ENCODE data around the gene SLC17A2.
A peak's percentile ranks its signal among the peaks of the same experiment; 100 is the strongest.

SLC17A2 gene

DNA sequence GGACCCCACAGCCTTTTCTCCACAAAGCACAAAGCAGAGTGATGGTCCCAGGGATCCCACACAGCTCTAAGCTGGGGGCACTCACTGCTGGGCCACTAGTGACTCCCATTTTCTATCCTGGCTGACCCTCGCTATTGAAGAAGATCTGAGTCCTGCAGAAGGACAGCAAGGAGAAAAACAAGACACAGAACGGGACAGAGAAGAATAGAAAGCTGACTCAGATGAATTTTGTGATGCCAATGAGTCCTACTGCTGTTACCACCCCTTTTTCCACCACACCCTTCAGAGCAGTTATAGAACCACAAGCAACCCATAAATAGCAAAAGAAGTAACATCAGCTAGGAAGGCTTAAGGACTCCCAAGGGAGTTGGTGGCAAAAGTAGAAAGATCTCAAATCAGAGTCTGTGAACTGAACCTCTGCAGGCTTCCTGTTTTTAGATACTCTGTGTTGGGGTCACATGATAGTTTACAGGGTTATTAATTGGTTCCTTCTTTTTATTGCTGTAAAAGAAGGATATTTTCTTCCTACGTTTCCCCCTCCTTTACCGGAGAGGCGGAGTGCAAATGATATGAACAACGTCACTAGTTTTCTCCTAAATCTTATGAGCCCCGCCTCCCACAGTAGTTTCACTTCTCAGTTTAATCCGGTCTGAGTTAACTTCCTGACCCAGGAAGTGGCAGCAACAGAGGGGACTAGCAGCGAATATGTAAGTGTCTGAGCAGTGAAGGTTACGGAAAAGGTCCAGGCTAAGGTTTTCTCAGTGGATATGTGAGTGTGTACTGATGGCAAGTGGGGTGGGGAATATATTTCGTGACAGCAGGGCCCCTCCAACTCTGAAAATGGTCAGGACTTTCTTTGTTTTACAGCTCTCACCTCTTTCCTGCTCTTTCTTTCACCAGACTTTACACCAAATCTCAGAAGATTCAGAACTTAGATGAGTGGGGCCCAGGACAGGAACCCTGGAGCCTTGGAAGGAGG is 31.9 kb upstream of the SLC17A2 start, which contains the start of gene TRIM38:
Gene TRIM38 (plus strand): TSS at position 654 of the 979 bp plus-strand sequence. CDS start 3,721 bp downstream, outside the sequence.
- peak within 1 kb of the TSS; percentile 86 for H3K27ac ChIP-seq (ENCODE audit: low read depth, low read length)
- H2AFZ ChIP-seq (ENCODE audit: low read length, unreplicated experiment) = peak within 1 kb of the TSS; percentile 19
- peaks cover 16% of the 10 kb centered on the region for H3K36me3 ChIP-seq (ENCODE audit: insufficient read depth, low read length)
- H3K4me1 ChIP-seq (ENCODE audit: control insufficient read depth, insufficient read depth, low read length, unreplicated experiment) = peaks cover 23% of the 10 kb centered on the region
- H3K79me2 ChIP-seq (ENCODE audit: control insufficient read depth, insufficient read depth, low read length, unreplicated experiment) = peaks cover 37% of the 10 kb centered on the region
- H3K4me3 ChIP-seq (ENCODE audit: low read depth, low read length) = peak within 1 kb of the TSS; percentile 78
- no peaks in the 10 kb centered on the region for H3K27me3 ChIP-seq (ENCODE audit: insufficient read depth, low read length)

DNA sequence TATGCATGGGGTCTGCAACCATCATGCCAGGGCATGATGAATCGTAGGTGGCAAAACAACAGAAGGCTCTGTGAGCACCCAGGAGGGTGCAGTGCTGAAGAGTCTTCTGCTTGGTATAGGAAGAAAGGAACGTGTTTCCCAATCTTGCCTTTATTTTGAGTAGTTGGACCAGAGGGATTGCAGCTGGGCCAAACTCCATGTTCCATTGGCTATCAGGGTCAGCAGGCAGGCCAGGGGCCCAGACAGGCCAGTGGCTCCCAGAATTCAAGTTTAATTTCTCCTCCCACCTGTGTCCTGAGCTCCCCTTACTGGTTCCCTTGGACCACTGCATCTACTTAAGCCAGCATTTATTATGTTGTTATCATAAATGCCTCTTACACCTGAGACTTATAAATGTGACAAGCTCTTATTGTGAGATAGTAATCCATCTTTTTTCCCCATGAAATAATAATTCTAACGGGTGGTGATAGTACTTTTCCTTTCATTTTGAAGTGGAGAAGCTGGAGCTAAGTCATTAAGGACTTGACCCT is 31.2 kb upstream of the SLC17A2 start:
- Histone ChIP-seq H3K4me3 (ENCODE audit: low read depth, low read length) (peak overlapping the region; percentile 78), H3K27me3 (ENCODE audit: insufficient read depth, low read length) (no peaks in the 10 kb centered on the region), H3K79me2 (ENCODE audit: control insufficient read depth, insufficient read depth, low read length, unreplicated experiment) (peaks cover 31% of the 10 kb centered on the region), H2AFZ (ENCODE audit: low read length, unreplicated experiment) (peak overlapping the region; percentile 19), H3K27ac (ENCODE audit: low read depth, low read length) (peak overlapping the region; percentile 86), H3K36me3 (ENCODE audit: insufficient read depth, low read length) (peaks cover 9% of the 10 kb centered on the region), H3K4me1 (ENCODE audit: control insufficient read depth, insufficient read depth, low read length, unreplicated experiment) (peaks cover 17% of the 10 kb centered on the region)

DNA sequence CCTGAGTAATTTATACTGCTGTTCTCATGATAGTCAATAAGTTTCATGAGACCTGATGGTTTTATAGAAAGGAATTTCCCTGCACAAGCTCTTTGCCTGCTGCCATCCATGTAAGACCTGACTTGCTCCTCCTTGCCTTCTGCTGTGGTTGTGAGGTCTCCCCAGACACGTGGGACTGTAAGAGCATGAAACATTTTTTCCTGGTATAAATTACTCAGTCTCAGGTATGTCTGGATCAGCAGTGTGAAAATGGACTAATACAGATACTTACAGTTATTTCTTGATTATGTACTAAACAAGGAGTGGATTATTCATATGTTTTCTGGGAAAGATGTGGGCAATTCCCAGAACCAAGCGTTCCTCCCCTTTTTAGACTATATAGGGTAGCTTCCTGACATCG is 30.2 kb upstream of the SLC17A2 start:
- no peaks in the 10 kb centered on the region for H3K27me3 ChIP-seq (ENCODE audit: insufficient read depth, low read length)
- H3K79me2 ChIP-seq (ENCODE audit: control insufficient read depth, insufficient read depth, low read length, unreplicated experiment) = peaks cover 21% of the 10 kb centered on the region
- H3K4me1 ChIP-seq (ENCODE audit: control insufficient read depth, insufficient read depth, low read length, unreplicated experiment) = peaks cover 9% of the 10 kb centered on the region
- no peak overlapping the region for H3K27ac ChIP-seq (ENCODE audit: low read depth, low read length)
- H3K36me3 ChIP-seq (ENCODE audit: insufficient read depth, low read length) = no peaks in the 10 kb centered on the region
- no peak overlapping the region for H2AFZ ChIP-seq (ENCODE audit: low read length, unreplicated experiment)
- no peak overlapping the region for H3K4me3 ChIP-seq (ENCODE audit: low read depth, low read length)

DNA sequence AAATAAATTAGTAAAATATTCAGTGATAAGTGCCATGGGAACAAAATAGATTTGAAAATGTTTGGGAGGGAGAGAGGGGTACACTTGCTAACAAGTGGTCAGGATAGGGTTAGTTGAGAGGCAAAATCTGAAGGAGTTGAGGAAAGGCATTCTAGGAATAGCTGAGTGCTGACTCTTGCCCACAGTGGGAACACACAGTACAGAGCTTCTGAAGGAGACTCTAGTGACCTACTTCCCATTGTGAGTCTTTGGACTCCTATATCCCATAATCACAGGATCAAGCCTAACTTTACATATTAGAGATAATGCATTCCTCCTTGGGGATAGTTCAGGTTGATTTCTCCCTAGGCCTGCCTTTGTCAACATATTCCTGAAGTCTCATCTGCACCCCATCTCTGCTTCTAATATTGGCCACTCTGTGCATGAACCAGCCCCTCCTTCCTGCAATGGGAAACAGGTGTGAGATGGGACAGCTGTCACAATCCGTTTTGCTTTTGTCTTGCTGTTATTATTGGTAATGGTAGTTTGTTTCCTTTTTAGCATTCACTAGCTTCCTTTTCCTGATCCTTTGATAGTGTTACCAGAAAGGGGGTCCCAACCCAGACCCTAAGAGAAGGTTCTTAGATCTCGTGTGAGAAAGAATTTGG is 29.5 kb upstream of the SLC17A2 start:
- H3K4me1 ChIP-seq (ENCODE audit: control insufficient read depth, insufficient read depth, low read length, unreplicated experiment) = peaks cover 9% of the 10 kb centered on the region
- no peaks in the 10 kb centered on the region for H3K36me3 ChIP-seq (ENCODE audit: insufficient read depth, low read length)
- no peak overlapping the region for H3K27ac ChIP-seq (ENCODE audit: low read depth, low read length)
- no peak overlapping the region for H2AFZ ChIP-seq (ENCODE audit: low read length, unreplicated experiment)
- H3K4me3 ChIP-seq (ENCODE audit: low read depth, low read length) = no peak overlapping the region
- H3K79me2 ChIP-seq (ENCODE audit: control insufficient read depth, insufficient read depth, low read length, unreplicated experiment) = peaks cover 20% of the 10 kb centered on the region
- no peaks in the 10 kb centered on the region for H3K27me3 ChIP-seq (ENCODE audit: insufficient read depth, low read length)

DNA sequence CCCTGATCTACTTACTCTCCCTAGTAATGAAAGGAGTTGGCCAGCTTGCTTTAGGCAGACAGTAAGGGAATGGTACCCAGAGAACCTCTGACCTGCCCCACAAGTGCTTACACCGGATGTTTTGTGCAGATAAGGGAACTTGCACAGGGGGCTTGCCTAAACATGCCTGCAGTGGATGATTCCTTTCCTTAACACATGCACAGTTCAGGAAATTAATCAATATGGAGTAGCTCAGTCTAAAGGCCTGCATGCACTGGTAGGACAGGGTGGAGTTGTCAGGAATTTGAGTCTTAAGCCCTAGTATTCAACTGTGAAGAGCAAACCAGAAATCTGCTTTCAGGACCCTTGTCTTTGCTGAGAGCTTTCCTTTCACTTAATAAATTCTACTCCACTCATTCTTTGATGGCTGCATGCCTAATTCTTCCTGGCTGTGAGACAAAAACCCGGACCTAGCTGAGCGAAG is 28.2 kb upstream of the SLC17A2 start:
- Histone ChIP-seq H3K4me3 (ENCODE audit: low read depth, low read length) (no peak overlapping the region), H2AFZ (ENCODE audit: low read length, unreplicated experiment) (peak overlapping the region; percentile 85), H3K4me1 (ENCODE audit: control insufficient read depth, insufficient read depth, low read length, unreplicated experiment) (peaks cover 9% of the 10 kb centered on the region), H3K36me3 (ENCODE audit: insufficient read depth, low read length) (no peaks in the 10 kb centered on the region), H3K27ac (ENCODE audit: low read depth, low read length) (no peak overlapping the region), H3K79me2 (ENCODE audit: control insufficient read depth, insufficient read depth, low read length, unreplicated experiment) (peaks cover 9% of the 10 kb centered on the region), H3K27me3 (ENCODE audit: insufficient read depth, low read length) (no peaks in the 10 kb centered on the region)

DNA sequence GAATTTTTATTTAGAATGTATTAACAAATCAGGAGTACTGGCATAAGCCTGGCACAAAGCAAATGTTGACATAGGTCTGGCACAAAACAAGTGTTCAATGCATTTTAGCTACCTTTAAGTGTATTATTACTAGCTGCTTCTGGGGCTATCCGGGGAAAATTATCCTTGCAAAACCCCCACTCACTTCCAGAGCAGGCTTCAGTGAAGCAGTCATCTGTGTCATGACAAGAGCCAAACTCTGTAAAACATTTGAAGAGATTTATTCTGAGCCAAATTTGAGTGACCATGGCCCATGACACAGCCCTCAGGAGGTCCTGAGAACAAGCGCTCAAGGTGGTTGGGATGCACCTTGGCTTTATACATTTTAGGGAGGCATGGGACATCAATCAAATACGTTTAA is 25.7 kb upstream of the SLC17A2 start:
- no peaks in the 10 kb centered on the region for H3K79me2 ChIP-seq (ENCODE audit: control insufficient read depth, insufficient read depth, low read length, unreplicated experiment)
- no peaks in the 10 kb centered on the region for H3K36me3 ChIP-seq (ENCODE audit: insufficient read depth, low read length)
- peaks cover 3% of the 10 kb centered on the region for H3K4me1 ChIP-seq (ENCODE audit: control insufficient read depth, insufficient read depth, low read length, unreplicated experiment)
- no peak overlapping the region for H3K27ac ChIP-seq (ENCODE audit: low read depth, low read length)
- no peaks in the 10 kb centered on the region for H3K27me3 ChIP-seq (ENCODE audit: insufficient read depth, low read length)
- H2AFZ ChIP-seq (ENCODE audit: low read length, unreplicated experiment) = no peak overlapping the region
- H3K4me3 ChIP-seq (ENCODE audit: low read depth, low read length) = no peak overlapping the region

DNA sequence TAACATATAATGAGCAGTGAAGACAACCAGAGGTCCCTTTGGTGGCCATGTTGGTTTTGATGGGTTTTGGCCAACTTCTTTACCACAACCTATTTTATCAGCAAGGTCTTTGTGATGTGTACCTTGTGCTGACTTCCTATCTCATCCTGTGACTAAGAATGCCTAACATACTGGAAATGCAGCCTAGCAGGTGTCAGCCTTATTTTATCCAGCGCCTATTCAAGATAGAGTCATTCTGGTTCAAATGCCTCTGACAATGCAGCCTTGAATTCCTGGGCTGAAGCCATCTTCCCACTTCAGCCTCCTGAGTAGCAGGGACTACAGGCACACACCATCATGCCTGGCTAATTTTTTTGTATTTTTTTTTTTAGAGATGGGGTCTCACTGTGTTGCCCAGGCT is 24.3 kb upstream of the SLC17A2 start:
- Histone ChIP-seq H3K79me2 (ENCODE audit: control insufficient read depth, insufficient read depth, low read length, unreplicated experiment) (no peaks in the 10 kb centered on the region), H2AFZ (ENCODE audit: low read length, unreplicated experiment) (no peak overlapping the region), H3K36me3 (ENCODE audit: insufficient read depth, low read length) (no peaks in the 10 kb centered on the region), H3K4me3 (ENCODE audit: low read depth, low read length) (no peak overlapping the region), H3K27ac (ENCODE audit: low read depth, low read length) (no peak overlapping the region), H3K4me1 (ENCODE audit: control insufficient read depth, insufficient read depth, low read length, unreplicated experiment) (no peaks in the 10 kb centered on the region), H3K27me3 (ENCODE audit: insufficient read depth, low read length) (no peaks in the 10 kb centered on the region)

DNA sequence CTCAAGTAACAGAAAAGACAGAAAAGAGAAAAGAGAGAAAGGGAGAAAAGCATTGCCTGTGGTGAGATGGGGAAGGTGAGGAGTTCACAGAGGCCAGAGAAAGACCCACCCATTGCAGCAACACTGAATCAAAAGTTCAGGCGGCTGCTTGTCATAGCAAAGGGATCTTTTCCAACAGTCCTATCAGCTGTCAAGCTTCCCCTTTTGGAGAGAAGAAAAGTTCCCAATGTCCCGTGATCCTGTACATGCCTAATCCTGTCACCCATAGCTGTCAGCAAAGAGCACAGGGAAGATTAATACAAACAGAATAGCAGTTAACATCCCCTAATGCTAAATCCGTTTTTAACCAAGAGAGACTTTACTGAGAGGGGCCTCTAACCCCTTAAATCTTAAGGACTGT is 23.2 kb upstream of the SLC17A2 start:
- Histone ChIP-seq H3K4me1 (ENCODE audit: control insufficient read depth, insufficient read depth, low read length, unreplicated experiment) (no peaks in the 10 kb centered on the region), H3K36me3 (ENCODE audit: insufficient read depth, low read length) (no peaks in the 10 kb centered on the region), H3K4me3 (ENCODE audit: low read depth, low read length) (no peak overlapping the region), H3K79me2 (ENCODE audit: control insufficient read depth, insufficient read depth, low read length, unreplicated experiment) (no peaks in the 10 kb centered on the region), H2AFZ (ENCODE audit: low read length, unreplicated experiment) (no peak overlapping the region), H3K27ac (ENCODE audit: low read depth, low read length) (no peak overlapping the region), H3K27me3 (ENCODE audit: insufficient read depth, low read length) (no peaks in the 10 kb centered on the region)

DNA sequence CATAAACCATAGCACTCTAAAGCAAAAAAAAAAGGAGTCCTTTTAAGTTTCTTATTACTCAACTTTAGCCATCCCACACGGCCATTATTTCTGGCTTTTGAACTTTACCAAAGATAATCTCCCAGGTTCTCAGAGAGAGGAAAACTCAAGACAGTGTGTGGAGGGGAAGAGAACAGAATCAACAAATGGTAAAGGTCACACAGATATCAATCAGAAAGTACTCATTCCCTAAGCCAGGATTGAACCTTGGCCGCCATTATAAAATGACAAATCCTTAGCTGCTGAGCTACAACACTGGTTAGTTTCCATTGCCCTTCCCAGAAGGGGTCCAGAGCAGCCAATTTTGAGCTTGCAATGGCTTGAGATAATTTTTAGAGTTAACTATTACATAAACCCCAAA is 22.0 kb upstream of the SLC17A2 start:
- Histone ChIP-seq H3K79me2 (ENCODE audit: control insufficient read depth, insufficient read depth, low read length, unreplicated experiment) (no peaks in the 10 kb centered on the region), H3K27me3 (ENCODE audit: insufficient read depth, low read length) (no peaks in the 10 kb centered on the region), H2AFZ (ENCODE audit: low read length, unreplicated experiment) (no peak overlapping the region), H3K36me3 (ENCODE audit: insufficient read depth, low read length) (no peaks in the 10 kb centered on the region), H3K4me3 (ENCODE audit: low read depth, low read length) (no peak overlapping the region), H3K27ac (ENCODE audit: low read depth, low read length) (no peak overlapping the region), H3K4me1 (ENCODE audit: control insufficient read depth, insufficient read depth, low read length, unreplicated experiment) (no peaks in the 10 kb centered on the region)

DNA sequence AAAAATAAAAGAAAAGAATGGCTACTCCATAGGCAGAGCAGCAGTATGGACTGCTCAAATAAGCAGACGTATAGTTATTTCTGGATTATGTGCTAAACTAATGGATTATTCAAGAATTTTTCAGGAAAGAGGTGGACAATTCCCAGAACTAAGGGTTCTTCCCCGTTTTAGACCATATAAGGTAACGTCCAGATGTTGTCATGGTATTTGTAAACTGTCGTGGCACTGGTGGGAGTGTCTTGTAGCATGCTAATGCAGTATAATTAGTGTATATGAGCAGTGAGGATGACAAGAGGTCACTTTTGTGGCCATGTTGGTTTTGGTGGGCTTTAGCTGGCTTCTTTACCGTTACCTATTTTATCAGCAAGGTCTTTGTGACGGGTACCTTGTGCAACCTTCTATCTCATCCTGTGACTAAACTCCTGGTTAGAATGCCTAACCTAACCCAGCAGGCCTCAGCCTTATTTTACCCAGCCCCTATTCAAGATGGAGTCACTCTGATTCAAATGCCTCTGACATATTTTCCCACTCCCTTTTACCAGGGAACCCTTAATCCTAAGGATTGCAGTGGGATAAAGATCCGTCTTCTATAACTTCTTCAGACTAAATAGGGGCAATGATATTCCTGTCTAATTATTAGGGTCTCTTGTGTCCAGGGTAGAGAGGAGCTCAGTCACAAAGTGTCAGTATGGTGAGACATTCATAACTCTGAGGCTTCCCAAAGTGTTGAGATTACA is 21.0 kb upstream of the SLC17A2 start:
- Histone ChIP-seq H3K27ac (ENCODE audit: low read depth, low read length) (no peak overlapping the region), H2AFZ (ENCODE audit: low read length, unreplicated experiment) (no peak overlapping the region), H3K4me1 (ENCODE audit: control insufficient read depth, insufficient read depth, low read length, unreplicated experiment) (no peaks in the 10 kb centered on the region), H3K36me3 (ENCODE audit: insufficient read depth, low read length) (no peaks in the 10 kb centered on the region), H3K27me3 (ENCODE audit: insufficient read depth, low read length) (no peaks in the 10 kb centered on the region), H3K79me2 (ENCODE audit: control insufficient read depth, insufficient read depth, low read length, unreplicated experiment) (no peaks in the 10 kb centered on the region), H3K4me3 (ENCODE audit: low read depth, low read length) (no peak overlapping the region)
